Effector memory CD4-positive, alpha-beta T cell (primary cell): ENCODE results near the gene TMEM167B.

Experiments
- DNase-seq, 3 donors: peaks; one replicate each; pipeline ENCODE4 v3.0.0-alpha.2; 2020
- H3K27ac ChIP-seq: 2 replicates; pipeline ENCODE4 v1.7.0; 2013; ENCODE audit warnings: mild to moderate bottlenecking, low read length, moderate library complexity; ENCODE audit not compliant: insufficient read depth, poor library complexity, severe bottlenecking
- H3K27me3 ChIP-seq: replicated peaks from 2 replicates; pipeline ENCODE4 v1.7.0; 2013; ENCODE audit warnings: mild to moderate bottlenecking, low read length; ENCODE audit not compliant: insufficient read depth, control insufficient read depth, poor library complexity, severe bottlenecking
- H3K36me3 ChIP-seq: 2 replicates; pipeline ENCODE4 v1.7.0; 2013; ENCODE audit warnings: mild to moderate bottlenecking, low read length, moderate library complexity; ENCODE audit not compliant: control insufficient read depth, insufficient read depth
- H3K4me1 ChIP-seq: 2 replicates; pipeline ENCODE4 v1.7.0; 2013; ENCODE audit warnings: low read length, mild to moderate bottlenecking; ENCODE audit not compliant: control insufficient read depth, insufficient read depth, poor library complexity, severe bottlenecking
- H3K4me3 ChIP-seq: 2 replicates; pipeline ENCODE4 v1.7.0; 2013; ENCODE audit warnings: low read length, low read depth, mild to moderate bottlenecking; ENCODE audit not compliant: insufficient read depth, poor library complexity, severe bottlenecking
- H3K9me3 ChIP-seq: 2 replicates; pipeline ENCODE4 v1.7.0; 2013; ENCODE audit warnings: mild to moderate bottlenecking, low read length, moderate library complexity; ENCODE audit not compliant: control insufficient read depth

TMEM167B gene

DNA sequence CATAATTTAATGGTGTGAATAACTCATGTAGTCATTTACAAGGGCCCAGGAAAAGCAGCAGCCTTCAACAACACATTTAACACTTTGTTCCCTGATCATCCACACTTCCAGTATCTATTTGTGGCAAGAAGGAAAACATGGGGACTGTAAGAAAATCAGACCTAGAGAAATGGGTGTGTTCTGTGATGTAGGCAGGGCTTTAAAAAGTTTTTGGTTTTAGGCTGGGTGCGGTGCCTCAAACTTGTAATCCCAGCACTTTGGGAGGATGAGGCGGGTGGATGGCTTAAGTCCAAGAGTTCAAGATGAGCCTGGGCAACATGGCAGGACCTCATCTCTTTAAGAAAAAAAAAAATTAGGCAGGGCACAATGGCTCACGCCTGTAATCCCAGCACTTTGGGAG is 34.5 kb upstream of the TMEM167B start:
- Histone ChIP-seq H3K4me1 (no peaks in the 10 kb centered on the region), H3K27ac (no peak overlapping the region), H3K9me3 (no peaks in the 10 kb centered on the region), H3K27me3 (no peaks in the 10 kb centered on the region), H3K36me3 (no peaks in the 10 kb centered on the region), H3K4me3 (no peak overlapping the region)
- DNase-seq, result no peak

DNA sequence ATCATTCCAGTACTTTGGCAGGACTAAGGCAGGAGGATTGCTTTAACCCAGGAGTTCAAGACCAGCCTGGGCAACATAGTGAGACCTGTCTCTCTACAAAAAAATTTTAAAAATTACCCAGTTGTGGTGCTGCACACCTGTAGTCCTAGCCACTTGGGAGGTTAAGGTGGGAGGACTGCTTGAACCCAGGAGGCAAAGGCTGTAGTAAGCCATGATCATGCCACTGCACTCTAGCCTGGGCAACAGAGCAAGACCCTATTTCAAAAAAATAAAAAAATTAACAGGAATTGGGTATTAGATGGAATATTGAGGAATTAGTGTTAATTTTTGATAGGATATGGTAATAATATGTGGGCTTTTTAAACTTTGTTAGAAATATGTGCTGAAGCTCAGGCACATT is 31.5 kb upstream of the TMEM167B start:
- Histone ChIP-seq H3K27ac (no peak overlapping the region), H3K9me3 (no peaks in the 10 kb centered on the region), H3K27me3 (no peaks in the 10 kb centered on the region), H3K4me3 (no peak overlapping the region), H3K36me3 (peaks cover 4% of the 10 kb centered on the region), H3K4me1 (no peaks in the 10 kb centered on the region)
- DNase-seq, result no peak

DNA sequence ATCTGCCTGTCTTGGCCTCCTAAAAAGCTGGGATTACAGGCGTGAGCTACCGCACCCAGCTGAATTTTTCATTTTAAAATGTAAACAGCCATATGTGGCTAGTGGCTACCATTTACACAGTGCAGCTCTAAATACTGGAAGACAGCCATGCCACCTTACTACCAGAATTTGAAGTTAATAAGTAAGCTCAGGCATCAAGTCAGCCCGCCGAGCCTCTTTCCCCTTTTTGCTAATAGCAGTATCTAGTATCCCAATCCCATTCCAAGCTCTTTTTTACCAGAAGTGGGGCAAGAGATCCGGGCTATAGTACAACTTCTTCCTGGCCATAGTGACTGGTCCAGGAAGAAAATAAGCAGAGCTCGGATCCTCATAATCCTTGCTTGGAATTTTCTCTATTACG is 29.9 kb upstream of the TMEM167B start:
- DNase-seq, result no peak
- no peaks in the 10 kb centered on the region for H3K4me1 ChIP-seq
- H3K4me3 ChIP-seq, result no peak overlapping the region
- H3K27me3 ChIP-seq, result no peaks in the 10 kb centered on the region
- H3K36me3 ChIP-seq, result peaks cover 4% of the 10 kb centered on the region
- H3K27ac ChIP-seq, result no peak overlapping the region
- H3K9me3 ChIP-seq, result no peaks in the 10 kb centered on the region

DNA sequence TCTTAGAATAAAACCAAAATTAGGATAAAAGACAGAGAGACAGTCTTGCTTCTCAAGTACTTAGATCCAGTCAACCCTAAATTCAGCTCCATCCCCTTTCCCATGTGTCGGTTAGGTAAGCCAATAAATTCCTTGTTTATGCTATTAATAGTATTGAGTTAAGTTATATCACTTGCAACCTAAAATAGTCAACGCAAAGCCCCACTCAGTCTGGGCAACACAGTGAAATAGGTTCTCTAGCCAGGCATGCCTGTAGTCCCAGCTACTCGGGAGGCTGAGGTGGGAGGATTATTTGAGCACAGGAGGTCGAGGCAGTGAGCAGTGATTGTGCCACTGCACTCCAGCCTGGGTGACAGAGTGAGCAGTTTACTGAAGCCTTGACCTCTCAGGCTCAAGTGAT is 29.4 kb upstream of the TMEM167B start:
- Histone ChIP-seq H3K27me3 (no peaks in the 10 kb centered on the region), H3K27ac (no peak overlapping the region), H3K4me3 (no peak overlapping the region), H3K9me3 (no peaks in the 10 kb centered on the region), H3K36me3 (peaks cover 7% of the 10 kb centered on the region), H3K4me1 (no peaks in the 10 kb centered on the region)
- no peak for DNase-seq

DNA sequence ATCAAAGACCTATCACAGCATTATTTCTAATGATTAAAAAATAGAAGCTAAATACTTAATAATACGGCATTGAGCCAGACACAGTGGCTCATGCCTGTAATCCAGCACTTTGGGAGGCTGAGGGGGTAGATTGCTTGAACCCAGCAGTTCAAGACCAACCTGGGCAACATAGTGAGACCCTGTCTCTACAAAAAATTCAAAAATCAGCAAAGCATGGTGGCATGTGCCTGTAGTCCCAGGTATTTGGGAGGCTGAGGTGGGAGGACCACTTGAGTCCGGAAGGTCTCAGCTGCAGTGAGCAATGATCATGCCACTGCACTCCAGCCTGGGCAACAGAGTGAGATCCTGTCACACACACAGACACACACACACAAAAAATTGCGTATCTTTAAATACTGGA is 25.4 kb upstream of the TMEM167B start:
- no peak overlapping the region for H3K27ac ChIP-seq
- H3K4me3 ChIP-seq, result no peak overlapping the region
- H3K4me1 ChIP-seq, result no peaks in the 10 kb centered on the region
- H3K27me3 ChIP-seq, result no peaks in the 10 kb centered on the region
- no peaks in the 10 kb centered on the region for H3K9me3 ChIP-seq
- peaks cover 15% of the 10 kb centered on the region for H3K36me3 ChIP-seq
- no peak for DNase-seq

DNA sequence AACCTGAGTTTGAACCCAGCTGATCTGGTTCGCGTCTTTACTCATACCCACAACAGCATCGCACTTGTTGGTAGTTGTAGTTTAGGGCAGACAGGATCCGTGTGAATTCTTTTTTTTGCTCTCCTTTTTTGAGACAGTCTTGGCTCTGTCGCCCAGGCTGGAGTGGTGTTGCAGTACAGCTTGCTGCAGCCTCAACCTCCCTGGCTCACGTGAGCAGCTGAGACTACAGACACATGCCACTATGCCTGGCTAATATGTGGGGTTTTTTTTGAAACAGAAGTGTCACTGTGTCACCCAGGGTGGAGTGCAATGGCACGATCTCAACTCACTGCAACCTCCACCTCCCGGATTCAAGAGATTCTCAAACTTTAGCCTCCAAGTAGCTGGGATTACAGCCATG is 22.7 kb upstream of the TMEM167B start:
- DNase-seq, result no peak
- Histone ChIP-seq H3K27me3 (no peaks in the 10 kb centered on the region), H3K4me1 (no peaks in the 10 kb centered on the region), H3K27ac (no peak overlapping the region), H3K36me3 (peaks cover 15% of the 10 kb centered on the region), H3K9me3 (no peaks in the 10 kb centered on the region), H3K4me3 (no peak overlapping the region)

DNA sequence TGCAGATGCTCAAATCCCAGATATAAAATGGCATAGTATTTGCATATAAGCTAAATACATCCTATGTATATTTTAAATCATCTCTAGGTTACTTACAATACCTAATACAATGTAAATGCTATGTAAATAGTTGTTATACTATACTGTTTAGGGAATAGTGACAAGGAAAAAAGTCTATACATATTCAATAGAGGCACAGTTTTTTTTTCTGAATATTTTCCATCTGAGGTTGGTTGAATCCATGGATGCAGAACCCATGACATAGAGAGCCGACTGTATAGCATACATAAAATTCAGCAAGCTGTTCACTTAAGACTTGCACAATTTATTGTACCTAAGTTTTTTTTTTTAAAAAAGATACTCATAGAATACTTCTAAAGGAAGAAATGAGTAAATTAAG is 21.3 kb upstream of the TMEM167B start:
- H3K4me3 ChIP-seq, result no peak overlapping the region
- H3K27ac ChIP-seq, result no peak overlapping the region
- H3K36me3 ChIP-seq, result peaks cover 12% of the 10 kb centered on the region
- no peaks in the 10 kb centered on the region for H3K27me3 ChIP-seq
- DNase-seq, result no peak
- no peaks in the 10 kb centered on the region for H3K4me1 ChIP-seq
- no peaks in the 10 kb centered on the region for H3K9me3 ChIP-seq

DNA sequence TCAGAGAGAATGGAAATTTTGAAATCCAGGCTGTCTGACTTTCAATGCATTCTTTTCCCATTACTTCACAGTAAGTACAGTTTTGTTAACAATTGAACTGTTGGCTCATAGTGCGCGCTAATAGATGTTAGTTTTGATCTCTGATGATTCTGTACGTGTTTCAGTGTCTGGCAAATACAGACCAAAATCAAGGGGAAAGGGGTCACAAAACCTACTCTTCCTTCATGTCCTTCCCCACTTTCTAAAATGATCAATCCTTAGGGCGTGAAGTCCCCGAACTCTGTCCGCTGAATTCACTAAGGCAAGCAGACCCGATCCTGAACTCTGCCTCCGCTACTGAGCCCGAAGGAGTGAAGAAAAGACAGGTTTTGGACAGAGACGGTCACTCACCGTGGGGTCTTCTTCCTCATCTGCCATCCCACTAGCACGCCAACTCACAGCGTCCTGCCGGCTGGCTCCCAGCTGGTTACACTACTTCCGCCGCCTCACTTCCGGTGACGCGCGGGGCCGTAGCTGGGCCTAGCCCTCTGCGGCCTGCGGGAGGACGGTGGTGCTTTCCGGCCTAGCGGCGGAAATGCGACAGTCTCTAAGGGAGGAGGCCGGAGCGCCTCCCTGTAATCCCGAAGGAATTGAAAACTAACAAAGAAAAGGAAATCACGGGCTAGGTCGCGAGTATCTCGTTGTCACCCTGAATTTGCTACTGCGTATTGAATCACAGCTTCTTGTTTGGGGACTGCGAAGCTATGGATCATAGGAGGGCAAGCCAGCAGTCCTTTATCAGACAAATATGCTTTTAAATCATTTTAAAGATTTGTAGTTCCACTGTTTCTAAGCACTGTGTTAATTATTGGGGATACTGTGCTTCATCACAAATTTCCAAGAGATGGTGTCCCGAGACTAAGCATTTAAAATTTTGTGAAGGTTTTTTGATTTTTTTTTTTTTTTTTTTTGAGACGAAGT is 14.8 kb upstream of the TMEM167B start, which contains the start of gene TAF13:
Gene TAF13 (minus strand): TSS at position 473 of the 960 bp plus-strand sequence. CDS start 56 bp downstream, at position 417.
- DNase-seq, result peak; percentile 75 to 83 (median 76)
- H3K27me3 ChIP-seq, result no peaks in the 10 kb centered on the region
- H3K4me3 ChIP-seq, result peak within 1 kb of the TSS; percentile 73
- peaks cover 6% of the 10 kb centered on the region for H3K4me1 ChIP-seq
- peak within 1 kb of the TSS; percentile 89 for H3K27ac ChIP-seq
- H3K36me3 ChIP-seq, result no peaks in the 10 kb centered on the region
- H3K9me3 ChIP-seq, result no peaks in the 10 kb centered on the region

DNA sequence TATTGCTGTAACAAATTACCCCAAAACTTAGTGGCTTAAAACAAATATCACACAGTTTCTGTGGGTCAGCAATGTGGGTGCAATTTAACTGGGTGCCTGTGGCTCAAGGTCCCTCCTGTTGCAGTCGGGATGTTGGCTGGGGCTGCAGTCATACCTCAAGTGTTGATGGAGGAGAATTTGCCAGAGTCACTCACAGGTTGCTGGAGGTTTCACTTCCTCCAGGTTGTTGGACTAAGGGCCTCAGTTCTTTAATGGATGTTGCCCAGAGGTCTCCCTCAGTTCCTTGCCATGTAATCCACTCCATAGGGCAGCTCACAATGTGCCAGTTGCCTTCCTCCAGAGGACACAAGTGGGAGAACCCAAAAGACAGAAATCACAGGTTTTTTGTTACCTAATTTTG is 12.2 kb upstream of the TMEM167B start:
- Histone ChIP-seq H3K4me1 (peaks cover 6% of the 10 kb centered on the region), H3K27me3 (no peaks in the 10 kb centered on the region), H3K27ac (no peak overlapping the region), H3K36me3 (no peaks in the 10 kb centered on the region), H3K4me3 (no peak overlapping the region), H3K9me3 (no peaks in the 10 kb centered on the region)
- DNase-seq, result no peak

DNA sequence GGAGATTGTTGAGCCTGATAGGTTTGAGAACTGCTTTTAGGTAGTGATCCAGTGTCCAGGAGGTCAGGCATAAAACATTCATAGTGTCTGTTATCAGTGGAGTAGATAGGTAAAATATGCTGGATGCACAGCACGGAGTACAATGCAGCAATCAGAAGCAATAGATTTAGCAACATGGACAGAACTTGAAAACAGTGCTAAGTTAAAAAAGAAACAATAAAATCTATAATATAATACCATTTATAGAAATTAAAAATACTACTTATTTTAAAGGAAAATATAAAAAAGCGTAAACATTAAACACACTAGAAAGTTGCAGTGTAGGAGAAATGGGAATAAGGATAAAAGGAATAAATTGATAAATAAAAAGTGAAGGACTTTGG is 11.3 kb upstream of the TMEM167B start:
- Histone ChIP-seq H3K27me3 (no peaks in the 10 kb centered on the region), H3K9me3 (no peaks in the 10 kb centered on the region), H3K4me3 (no peak overlapping the region), H3K36me3 (no peaks in the 10 kb centered on the region), H3K4me1 (peaks cover 6% of the 10 kb centered on the region), H3K27ac (no peak overlapping the region)
- no peak for DNase-seq
